Esophagus mucosa (tissue), 1 donor: ENCODE results near the gene PTGIS. TPM values are rescaled to one million over a fixed set of nuclear protein-coding genes. Genes with fewer than 3 reads are reported as not detected.
"Not testable (repeated sequence)": the region's sequence is repeated elsewhere in the genome, so short reads cannot be mapped to it uniquely, and the experiment has no call there.

ENCODE experiments used
- ATAC-seq: fragments of 200-7000 bp; cut with Tn5 transposase; one replicate; pipeline ENCODE4 v1.9.1; 2020
- total RNA-seq: library from RNA; stranded (reverse); gene quantifications from one replicate; pipeline ENCODE4 v1.2.4, GENCODE V29; 2023
- donor health status: DM: yes; HTN: yes; CAD: no.

PTGIS gene
- total RNA-seq: 2.9 TPM

DNA sequence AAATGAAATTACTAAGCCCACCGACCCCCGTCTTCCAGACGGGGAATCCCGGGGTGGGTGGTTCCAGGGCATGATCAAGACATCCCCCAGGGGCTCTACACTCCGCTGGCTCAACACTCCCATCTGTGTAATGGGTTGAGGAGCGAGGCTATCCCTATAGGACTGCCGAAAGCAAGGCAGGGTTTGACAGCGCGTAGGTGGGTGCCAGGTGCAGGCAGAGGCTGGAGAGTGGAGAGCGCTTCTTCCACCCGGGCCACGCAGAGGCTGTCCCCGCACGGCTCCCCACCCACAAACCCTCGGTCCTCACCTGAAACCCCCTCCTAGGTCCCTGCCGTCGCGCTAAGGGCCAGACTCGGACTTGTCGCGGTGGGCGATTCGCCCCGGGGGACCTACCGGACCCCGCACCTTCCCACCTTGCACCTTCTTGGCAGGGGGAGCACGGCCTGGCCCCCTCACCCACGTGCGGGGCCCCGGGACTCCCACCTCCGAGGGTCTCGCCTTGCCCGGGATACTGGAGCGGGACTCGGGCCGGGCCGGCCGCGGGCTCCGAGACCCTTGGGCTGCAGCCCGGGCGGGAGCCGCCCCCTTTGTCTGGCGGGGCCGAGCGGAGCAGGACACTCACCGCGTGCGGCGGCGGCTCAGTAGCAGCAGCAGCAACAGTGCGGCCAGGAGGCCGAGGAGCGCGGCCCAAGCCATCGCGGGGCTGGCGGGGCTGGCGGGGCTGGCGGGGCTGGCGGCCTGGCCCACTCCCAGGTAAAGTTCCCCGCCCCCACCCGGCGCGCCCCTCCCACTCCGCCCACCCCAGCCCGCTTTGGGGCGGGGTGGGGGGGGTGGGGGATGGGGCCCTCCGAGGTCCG, at the start of gene PTGIS:
PTGIS (minus strand) TSS at position 717 of the 857 bp plus-strand sequence; CDS start at position 696, 21 bp downstream.
- ATAC-seq: peak; percentile 35

DNA sequence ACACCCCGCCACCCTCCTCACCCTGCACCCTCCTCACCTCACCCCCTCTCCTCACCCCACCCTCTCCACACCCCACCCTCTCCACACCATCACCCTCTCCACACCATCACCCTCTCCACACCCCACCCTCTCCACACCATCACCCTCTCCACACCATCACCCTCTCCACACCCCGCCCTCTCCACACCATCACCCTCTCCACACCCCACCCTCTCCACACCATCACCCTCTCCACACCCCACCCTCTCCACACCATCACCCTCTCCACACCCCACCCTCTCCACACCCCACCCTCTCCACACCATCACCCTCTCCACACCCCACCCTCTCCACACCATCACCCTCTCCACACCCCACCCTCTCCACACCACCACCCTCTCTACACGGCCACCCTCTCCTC, 49.5 kb upstream of the PTGIS start:
- not testable (repeated sequence) for ATAC-seq

DNA sequence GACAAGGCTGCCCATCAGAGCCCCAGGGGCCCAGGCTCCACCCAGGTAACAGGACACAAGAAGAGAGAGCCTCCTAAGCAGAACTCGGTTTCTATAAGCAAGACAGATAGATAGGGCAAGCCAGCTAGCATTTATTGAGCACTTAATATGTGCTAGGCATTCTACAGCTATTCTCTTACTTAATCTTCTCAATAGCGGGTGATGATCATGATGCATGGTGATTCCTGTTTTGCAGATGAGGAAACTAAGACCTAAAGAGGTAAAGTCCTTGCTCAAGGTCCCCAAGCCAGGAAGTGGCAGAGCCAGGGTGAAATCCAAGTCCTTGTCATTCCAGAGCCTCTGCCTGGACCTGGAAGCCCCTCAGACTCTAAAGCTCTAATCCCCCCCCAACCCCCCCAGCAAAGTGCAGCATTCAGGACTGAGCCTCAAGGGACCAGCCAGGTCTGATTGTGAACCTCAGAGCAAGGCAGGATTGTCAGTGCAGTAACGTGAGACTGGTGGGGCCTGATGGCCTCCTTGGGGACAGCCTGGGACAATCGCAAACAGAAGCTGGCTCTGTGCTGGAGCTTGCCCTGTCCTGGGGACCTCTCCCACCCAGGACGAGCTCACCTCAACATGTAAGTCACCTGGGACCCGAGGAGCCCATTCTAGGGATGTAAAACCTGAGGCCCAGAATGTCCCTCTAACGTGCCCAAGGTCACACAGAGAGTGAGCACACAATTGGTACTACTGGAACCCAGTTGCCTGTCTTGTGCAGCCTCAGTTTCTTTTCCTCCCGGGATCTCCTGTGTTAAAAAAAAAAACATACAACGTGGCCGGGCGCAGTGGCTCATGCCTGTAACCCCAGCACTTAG, 48.4 kb upstream of the PTGIS start:
- ATAC-seq: no peak

DNA sequence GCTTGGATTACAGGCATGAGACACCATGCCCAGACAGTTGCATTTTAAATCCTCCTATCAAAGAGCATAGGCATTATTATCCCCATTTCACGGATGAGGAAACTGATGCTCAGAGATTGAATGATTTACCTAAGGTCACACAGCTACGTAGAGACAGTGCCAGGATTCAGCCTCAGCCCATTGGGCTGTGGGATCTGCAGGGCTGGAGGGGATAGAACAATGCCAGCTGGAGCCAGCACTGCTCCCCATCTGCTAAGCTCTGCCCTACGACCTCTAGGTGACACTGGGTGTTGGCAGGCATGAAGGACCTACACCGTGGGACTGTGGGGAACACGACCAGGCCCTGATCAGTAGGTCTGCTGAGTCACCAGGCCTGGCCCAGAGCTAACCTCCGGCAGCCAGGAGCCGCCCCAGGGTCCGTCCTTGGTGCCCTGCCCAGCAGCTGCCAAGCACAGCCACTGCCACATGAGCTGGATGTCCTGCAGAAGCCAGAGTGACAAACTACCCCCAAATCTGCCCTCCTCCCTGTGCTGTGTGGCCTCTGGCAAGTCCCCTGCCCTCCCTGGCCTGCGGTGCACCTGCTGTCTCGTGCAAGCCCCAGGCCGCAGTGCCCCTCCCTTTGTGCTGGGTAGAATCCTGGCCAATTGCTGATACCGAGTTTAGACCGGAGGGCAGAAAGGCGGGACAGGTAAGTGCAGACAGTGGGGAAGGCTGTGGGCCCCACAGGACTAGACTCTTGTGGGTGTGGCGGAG, 47.6 kb upstream of the PTGIS start:
- ATAC-seq: peak; percentile 84

DNA sequence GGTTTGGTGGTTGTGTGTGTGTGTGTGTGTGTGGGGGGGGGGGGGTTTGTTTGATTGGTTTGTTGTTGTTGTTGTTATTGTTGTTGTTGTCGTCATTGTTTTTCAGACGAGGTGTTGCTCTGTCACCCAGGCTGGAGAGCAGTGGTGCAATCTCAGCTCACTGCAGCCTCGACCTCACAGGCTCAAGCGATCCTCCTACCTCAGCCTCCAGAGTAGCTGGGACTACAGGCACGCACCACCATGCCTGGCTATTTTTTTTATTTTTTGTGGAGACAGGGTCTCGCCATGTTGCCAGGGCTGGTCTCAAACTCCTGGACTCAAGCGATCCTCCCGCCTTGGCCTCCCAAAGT, 47.1 kb upstream of the PTGIS start:
- not testable (repeated sequence) for ATAC-seq

DNA sequence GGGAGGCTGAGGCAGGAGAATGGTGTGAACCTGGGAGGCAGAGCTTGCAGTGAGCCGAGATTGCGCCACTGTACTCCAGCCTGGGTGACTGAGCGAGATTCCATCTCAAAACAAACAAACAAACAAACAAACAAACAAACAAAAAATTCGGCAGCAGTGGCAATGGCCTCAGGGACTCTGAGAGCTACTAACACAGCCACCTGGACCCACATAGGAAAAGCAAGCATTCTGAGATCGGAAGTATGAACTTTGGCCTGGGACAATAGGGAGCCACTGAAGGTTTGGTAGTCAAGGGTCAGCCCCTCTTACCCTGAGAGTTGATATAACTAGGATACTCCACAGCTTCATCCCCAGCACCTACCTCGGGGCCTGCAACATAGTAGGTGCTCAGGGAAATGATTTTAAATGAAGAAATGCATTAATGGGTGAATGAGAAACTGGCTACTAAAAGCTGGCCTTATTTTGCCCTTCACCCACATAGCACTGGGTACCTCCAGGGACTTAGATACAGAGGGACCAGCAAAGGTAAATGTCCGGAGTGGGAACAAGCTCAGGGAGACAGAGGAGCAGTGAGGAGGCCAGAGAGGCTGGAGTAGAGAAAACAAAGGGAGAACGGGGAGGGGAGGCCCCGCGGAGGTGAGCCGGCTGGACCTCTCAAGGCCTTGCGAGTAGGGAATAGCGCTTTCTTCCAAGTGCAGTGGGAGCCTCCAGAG, 46.6 kb upstream of the PTGIS start:
- ATAC-seq: no peak

DNA sequence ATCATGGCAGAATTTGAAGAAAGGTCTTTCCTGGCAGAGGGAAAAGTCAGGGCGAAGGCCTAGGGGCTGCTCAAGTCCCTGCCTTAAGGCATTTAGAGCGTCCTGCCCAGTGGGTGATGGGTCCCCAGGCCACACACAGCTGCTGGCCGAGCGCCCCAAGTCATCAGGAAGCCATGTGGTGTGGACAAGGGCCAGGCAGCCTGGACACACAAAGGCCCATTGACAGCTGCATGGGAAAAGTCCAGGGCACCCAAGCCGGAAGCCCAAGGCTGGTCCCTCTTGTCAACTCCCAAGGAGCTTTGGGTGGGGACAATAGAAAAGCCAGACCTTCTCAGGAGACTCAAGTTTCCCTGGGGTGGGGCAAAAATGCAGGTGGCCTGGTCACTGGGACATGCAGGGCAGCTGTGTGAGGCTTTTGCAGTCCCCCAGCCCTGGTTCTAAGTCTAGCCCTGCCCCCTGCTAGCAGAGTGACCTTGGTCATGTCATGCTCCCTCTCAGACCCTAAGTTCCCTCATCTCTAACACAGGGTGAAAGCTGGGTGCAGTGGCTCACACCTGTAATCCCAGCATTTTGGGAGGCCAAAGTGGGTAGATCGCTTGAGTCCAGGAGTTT, 44.3 kb upstream of the PTGIS start:
- ATAC-seq: no peak

DNA sequence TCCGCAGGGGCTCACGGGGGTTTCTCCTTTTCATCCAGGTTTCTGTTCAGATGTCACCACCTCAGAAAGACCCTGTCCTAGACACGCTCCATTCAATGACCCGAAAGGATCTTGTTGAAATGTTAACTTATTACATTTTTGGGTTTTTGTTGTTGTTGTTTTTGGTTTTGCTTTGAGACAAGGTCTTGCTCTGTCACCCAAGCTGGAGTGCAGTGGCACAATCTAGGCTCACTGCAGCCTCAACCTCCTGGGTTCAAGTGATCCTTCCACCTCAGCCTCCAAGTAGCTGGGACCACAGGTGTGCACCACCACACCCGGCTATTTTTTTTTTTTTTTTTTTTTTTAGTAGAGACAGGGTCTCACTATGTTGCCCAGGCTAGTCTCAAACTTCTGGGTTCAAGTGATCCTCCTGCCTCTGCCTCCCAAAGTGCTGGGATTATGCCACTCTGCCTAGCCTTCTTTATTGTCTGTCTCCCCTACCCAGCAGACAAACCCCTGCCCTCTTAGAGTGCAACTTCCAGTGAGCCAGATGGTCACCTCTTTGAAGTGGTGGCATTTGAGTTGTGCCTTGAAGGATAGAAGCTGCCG, 43.7 kb upstream of the PTGIS start:
- ATAC-seq: not testable (repeated sequence)

DNA sequence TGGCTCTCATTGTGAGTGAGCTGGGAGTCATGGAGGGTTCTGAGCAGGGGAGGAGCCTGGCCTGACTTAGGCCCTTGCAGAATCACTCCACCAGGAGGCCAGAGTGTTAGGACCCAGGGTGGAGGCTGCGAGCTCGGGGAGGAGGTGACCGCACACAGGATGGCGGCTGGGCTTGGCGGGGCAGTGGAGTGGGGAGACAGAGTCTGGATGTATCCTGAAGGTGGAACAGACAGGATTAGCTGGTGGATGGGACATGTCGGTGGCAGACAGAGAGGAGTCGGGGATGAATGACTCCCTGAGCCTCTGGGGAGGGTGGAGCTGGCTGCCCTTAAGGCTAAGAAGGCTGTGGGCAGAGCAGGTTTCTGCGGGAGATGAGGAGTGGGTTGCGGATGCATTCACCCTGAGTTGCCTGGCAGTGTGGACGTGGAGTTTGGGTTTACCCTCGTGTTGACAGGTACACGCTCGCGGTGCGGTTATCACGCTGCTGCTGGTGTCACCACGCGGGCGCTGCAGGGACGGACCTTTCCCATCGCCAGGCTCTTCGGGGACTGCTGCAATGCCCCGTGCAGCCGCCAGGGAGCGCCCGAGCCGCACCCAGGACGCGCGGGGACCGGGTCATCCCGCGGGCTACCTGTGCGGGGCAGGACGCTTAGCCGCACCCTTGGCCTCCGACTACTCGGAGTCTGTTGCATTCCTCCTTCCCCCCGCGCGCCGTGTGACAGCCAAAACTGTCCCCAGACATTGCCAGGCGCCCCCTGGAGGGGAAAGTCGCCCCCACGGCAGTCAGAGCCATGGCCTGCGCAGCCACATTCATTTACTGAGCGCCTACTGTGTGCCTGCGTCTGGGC, 43.0 kb upstream of the PTGIS start:
- peak; percentile 85 for ATAC-seq

DNA sequence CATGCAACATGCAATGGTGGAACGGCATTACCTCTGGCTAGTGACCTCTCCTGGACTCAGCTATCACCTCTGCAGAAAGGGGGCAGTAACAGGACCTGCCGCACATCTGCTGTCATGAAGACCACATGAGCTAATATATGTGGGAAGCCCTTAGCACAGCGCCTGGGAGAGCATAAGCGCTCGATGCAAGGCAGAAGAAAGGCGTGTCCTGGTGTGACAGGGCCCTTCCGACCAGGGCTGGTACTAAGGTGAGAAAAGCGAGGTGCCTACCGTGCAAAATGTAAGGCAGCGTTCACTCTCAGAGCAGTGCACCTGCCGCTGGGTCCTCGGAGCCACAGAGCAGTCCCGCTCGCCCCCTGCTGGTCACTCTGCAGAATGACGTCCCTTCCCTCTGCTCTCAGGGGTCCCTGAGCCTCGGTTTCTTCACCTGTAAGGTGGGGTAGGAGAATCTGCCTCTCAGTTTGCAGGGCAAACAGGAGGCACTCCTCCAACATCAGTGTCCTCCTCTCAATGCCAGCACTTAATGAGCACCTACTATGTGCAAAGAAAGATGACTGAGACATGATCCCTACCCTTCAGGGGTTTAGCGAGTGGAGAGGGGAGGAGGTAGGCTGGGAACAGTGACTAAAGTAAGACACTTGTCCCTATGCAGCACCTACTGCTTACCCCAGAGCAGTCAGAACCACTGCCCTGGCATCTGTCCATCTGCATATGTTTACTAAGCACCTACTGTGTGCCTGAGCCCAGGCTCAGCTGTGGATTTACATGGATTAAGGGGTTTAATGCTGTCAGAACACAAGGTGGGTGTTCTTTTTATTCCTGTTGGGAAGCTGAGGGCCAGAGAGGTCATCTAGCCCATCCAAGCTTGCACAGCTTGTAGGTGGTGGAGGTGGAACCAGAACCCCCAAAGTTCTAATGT, 41.1 kb upstream of the PTGIS start:
- ATAC-seq: peak; percentile 77

DNA sequence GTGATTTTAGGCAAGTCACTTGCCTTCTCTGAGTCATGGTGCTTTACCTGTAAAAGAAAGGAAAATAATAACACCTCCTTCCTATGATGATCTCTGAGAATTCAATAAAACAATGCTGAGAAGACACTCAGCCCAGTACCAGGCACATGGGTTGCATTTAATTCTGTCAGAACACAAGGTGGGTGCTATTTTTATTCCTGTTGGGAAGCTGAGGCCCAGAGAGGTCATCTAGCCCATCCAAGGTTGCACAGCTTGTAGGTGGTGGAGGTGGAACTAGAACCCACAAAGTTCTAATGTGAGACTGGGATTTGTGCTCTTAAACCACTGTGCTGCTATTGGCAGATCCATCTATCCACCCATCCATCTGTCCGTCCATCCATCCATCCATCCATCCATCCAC, 39.6 kb upstream of the PTGIS start:
- no peak for ATAC-seq

DNA sequence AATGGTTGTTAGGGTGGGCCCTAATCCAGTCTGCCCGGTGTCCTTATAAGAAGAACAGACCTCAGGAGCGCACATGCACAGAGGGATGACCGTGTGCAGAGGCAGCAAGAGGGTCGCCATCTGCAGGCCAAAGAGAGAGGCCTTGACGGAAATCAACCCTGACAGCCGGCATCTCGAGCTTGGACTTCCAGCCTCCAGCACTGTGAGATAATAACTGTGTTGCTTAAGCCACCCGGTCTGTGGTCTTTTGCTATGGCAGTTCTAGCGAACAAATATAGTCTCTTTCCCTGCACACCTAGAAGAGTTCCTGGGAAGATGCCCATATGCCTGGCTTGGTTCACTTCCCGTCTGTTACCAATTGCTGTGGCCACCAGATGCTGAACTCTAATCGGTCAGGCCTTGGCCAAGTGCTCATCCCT, 35.3 kb upstream of the PTGIS start:
- no peak for ATAC-seq

DNA sequence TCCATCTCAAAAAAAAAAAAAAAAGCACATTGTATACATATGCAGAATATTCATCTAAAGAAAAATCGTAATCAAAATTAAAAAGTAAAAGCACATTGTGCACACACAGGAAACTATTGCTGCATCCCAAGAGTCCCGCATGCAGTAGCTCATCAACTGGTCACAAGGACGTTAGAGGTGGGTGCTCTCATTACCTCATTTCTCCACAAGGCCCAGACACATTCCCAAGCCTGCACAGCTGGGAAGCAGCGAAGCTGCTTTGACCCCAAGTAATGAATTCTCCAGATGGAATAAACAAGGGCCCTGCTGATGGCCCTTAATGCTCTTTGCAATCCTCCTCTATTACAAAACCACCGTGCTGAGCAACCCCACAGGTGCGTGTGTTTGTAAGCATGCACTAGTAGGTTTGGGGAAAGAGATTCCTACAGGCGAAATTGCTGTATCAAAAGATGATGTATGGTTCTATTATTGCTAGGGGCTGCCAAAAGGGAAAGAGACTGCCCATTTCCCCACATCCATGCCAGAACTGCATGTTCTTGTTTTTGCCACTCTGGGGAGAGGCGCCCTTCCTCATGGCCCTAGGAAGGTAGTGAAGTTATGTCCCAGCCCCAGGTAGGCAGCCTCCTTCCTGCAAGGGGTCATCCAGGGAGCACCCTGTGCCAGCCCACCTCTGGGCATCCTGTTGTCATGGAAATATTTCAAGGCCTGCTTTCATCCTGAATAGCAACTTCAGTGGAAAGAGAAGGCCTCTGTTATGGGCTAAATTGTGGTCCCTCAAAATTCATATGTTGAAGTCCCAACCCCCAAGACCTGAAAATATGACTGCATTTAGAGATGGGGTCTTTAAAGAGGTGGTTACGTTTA, 34.6 kb upstream of the PTGIS start:
- ATAC-seq: no peak

DNA sequence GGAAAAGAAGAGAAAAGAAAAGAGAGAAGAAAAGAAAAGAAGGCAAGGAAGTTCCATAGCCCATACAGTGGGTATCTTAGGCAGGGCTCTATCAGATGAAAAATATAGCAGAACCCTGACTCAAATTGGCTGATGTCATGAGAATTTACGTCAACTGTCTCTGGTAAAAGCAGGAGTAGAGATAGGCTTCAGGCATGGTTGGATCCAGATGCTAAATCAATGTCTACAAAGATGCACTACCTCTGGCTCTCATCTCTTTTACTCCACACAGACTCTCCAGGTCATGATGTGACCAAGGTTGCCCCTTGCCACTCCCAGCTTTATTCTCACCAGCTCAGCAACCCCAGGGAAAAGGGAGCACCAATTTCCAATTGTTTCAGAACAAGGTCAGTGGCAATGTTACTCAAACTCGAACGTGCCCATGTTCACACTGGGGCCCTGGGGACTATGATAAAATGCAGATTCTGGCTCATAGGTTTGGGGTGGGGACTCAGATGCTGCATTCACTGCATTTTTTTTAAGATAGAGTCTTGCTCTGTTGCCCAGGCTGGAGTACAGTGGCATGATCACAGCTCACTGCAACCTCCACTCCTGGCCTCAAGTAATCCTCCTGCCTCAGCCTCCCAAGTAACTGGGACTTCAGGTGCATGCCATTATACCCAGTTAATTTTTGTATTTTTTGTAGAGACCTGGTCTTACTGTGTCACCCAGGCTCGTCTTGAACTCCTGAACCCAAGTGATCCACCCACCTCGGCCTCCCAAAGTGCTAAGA, 33.4 kb upstream of the PTGIS start:
- ATAC-seq: no peak

DNA sequence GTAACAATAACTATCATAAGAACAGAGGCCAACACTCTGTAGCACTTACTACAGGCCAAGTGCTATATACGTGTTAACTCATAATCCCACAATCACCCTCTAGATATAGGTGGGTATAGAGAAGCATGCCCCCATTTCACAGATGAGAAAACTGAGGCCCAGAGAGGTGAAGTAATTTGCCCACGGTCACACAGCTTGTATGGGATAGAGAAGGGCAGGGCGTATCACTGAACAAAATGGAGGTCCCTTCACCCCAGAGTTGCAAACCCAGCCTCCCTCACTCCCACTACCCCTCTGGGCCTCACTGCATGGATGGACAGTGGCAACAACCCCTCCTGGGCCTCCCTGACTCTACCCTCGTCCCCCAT, 31.8 kb upstream of the PTGIS start:
- ATAC-seq: no peak

DNA sequence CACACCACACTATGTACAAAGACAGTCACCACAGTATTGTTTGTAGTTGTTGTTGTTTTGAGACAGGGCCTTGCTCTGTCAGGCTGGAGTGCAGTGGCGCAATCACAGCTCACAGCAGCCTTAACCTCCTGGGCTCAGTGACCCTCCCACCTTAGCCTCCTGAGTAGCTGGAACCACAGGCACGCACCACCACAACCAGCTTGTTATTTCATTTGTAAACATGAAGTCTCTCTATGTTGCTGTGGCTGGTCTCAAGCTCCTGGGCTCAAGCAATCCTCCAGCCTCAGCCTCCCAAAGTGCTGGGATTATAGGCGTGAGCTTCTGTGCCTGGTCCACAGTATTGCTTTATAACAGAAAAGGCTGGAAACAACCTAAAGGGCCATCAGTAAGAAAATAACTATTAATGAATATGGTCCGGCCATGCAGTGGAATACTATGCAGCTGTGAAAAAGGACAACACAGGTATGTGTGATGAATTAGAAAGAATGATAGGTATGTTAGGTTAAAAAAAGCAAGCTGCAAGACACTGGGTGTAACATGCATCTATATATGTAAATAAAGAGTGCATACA, 30.0 kb upstream of the PTGIS start:
- no peak for ATAC-seq
